Stimulated activated CD4-positive, alpha-beta T cell treated with anti-CD3 and anti-CD28 coated beads, Interleukin-4, amount 100 ng/mL, for 48 hours (primary cell): ENCODE results near the gene IRAK2.
"Not testable (repeated sequence)": the region's sequence is repeated elsewhere in the genome, so short reads cannot be mapped to it uniquely, and the experiment has no call there.

ENCODE experiments used
- DNase-seq, 2 donors: peaks; one replicate each; pipeline ENCODE4 v3.0.0-alpha.2; 2020; ENCODE audit warnings: low read depth in 2 of 2

Gene IRAK2, protein sequence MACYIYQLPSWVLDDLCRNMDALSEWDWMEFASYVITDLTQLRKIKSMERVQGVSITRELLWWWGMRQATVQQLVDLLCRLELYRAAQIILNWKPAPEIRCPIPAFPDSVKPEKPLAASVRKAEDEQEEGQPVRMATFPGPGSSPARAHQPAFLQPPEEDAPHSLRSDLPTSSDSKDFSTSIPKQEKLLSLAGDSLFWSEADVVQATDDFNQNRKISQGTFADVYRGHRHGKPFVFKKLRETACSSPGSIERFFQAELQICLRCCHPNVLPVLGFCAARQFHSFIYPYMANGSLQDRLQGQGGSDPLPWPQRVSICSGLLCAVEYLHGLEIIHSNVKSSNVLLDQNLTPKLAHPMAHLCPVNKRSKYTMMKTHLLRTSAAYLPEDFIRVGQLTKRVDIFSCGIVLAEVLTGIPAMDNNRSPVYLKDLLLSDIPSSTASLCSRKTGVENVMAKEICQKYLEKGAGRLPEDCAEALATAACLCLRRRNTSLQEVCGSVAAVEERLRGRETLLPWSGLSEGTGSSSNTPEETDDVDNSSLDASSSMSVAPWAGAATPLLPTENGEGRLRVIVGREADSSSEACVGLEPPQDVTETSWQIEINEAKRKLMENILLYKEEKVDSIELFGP

DNA sequence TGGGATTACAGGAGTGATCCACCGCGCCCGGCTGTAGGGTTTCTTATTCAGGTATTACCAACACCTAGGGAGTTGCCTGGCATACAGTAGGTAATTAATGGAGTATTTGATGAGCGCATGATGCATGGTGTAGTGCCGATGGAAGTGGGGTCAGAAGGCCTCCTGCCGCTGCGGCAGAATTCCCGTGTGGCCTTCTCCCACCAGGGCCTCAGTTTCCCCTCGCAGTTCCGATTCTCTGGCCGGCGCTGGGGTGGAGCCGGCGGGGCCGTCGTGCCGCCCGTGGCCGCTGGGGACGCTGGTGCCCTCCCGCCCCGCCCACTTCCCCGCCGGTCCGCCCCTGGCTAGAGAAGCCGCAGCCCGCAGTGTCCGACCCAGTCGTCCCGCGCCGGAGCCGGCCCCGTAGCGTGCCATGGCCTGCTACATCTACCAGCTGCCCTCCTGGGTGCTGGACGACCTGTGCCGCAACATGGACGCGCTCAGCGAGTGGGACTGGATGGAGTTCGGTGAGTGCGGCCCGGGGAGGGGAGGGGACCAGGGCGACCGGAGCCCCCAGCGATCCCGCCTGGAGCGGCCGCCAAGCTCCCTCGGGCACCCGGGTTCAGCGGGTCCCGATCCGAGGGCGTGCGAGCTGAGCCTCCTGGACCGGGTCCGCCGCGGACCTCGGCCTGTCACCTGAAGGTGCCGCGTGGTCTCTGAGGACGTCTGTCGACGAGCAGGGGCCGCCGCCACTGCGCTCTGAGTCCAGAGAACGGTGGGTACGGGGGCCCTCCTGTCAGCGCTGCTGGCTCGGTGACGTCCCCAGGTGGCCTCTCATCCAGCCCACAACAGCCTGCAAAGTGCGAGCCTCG is at the start of gene IRAK2:
Gene IRAK2, plus strand, starts transcription at position 374 of the 848 bp plus-strand sequence. Its CDS starts 36 bp downstream, at position 410.
- DNase-seq, result peak; percentile 49 to 58

DNA sequence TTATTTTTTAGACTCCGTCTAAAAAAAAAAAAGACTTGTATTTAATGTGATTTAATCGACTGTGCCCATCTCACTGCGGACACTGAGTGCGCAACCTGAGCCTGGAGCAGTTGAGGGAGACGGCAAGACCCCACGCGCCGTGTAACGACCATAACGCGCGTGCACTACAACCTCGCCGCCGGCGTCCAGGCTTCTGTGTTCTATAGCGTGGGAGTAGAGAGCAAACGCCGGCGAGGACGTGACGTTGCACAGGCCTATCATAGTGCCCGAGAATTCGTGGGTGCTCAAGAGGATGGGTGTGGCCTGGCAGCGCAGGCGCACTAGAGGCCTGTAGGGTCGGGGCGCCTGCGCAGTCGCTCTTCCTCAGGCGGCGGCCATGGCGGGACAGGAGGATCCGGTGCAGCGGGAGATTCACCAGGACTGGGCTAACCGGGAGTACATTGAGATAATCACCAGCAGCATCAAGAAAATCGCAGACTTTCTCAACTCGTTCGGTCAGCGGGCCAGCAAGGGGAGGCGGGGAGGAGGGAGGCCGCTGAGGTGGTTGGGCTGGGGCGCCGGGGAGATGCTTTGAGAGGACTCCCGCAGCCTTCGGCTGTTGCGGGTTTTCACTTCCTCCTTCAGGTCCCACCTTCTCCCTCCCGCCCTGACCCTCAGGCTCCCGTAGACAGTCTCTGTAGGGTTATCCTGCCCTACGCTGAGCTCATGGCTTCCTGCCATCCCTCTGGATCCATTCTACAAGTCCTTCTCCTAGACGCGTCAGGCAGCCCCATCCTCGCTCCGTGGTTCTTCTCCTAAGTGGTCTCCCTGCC is 49.2 kb upstream of the IRAK2 start, which contains the start of gene BRK1:
Gene BRK1, plus strand, starts transcription at position 350 of the 812 bp plus-strand sequence. Its CDS starts 27 bp downstream, at position 377.
- peak; percentile 88 to 90 for DNase-seq

DNA sequence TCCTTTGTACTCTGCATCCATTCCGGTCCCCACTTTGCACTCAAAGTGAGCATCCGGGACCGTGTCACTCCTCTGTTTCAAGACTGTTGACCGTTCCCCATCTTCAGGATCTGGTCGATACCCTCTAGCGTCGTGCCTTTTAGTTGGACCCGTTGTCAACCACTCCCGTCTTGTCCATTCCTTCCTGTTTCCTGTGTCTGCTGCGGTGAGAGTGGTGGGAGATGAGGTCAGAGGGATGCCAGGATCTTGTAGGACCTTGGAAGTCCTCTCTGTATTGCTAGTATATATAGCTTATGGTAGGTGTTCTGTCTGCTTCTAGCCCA is 48.6 kb upstream of the IRAK2 start:
- peak in 1 of 2 donors; percentile 8 for DNase-seq

DNA sequence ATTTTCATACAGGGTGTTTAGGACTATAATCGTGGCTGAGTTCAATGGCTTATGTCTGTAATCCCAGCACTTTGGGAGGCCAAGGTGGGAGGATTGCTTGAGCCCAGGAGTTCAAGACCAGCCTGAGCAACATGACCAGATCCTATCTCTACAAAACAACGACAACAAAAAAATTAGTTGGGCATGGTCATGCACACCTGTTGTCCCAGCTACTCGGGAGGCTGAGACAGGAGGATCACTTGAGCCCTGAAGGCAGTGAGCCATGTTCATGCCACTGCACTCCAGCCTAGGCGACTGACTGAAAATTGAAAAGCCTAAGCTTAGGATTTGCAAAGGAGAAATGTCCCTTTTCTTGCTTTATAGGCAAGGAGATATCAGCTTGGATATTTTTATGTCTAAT is 47.8 kb upstream of the IRAK2 start:
- no peak for DNase-seq

DNA sequence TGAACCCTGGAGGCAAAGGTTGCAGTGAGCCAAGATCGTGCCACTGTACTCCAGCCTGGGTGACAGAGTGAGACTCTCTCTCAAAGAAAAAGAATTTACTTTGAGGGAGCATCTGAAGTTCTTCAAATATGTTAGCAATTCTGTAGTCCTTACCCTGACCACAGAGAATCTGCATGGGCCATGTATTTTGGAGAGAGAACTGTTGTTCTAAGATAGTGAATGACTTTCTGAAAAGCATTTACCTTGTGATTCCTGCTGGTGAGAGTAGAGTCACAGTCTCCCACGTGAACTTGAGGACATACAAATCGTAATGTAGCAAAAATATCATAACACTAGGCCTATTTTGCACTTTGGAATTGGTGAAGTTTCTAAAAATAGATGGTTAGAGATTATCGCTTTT is 45.3 kb upstream of the IRAK2 start:
- DNase-seq, result no peak

DNA sequence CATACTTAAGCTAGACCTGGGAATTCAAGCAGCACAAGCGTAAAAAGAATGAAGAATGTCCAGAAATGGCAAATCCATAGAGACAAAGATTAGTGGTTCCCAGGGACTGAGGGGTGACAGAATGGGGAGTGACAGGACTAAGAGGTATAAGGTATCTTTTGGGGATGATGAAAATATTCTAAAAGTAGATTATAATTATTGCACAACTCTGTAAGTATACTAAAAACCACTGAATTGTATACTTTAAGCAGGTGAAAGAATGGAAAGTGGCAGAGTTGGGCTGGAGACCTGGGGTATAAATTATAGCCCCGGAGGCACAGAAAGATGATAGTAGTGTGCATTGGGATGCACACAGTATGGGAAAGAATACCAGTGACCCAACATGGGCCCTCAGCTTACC is 43.7 kb upstream of the IRAK2 start:
- no peak for DNase-seq

DNA sequence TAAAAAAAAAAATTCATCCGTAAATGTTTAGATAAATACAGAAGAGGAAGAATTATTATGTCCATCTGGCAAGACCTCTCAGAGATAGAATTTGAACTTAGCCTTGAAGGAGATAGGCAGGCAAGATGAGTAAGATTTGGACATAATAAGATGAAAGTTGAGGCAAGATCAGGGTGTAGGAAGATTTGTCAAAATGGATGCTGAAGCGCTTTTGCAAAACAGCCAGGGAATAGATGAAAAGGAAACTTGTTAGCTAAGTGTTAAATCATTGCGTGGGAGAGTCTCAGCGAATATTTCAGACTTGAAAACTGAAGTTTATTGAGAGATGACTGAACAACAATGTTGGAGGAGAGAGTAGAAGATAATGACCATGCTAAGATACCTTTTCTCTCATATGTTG is 42.0 kb upstream of the IRAK2 start:
- no peak for DNase-seq

DNA sequence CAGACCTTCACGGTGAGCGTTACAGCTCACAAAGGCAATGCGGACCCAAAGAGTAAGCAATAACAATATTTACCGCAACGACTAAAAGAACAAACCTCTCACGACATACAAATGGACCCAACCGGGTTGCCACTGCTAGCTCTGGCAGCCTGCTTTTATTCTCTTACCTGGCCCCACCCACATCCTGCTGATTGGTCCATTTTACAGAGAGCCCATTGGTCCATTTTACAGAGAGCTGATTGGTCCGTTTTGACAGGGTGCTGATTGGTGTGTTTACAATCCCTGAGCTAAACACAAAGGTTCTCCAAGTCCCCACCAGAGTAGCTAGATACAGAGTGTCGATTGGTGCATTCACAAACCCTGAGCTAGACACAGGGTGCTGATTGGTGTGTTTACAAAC is 28.8 kb upstream of the IRAK2 start:
- not testable (repeated sequence) for DNase-seq

DNA sequence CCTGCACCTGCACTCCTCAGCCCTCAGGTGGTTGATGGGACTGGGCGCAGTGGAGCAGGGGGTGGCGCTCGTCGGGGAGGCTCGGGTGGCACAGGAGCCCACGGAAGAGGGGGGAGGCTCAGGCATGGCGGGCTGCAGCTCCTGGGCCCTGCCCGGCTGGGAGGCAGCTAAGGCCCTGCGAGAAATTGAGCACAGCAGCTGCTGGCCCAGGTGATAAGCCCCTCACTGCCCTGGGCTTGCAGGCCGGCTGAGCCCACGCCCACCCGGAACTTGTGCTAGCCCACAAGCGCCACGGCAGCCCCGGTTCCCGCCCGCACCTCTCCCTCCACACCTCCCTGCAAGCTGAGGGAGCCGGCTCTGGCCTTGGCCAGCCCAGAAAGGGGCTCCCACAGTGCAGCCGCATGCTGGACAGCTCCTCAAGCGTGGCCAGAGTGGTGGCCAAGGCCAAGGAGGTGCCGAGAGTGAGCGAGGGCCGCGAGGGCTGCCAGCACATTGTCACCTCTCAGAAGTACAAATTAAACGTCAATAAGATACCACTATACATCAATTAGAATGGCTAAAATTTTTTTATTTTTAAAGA is 28.2 kb upstream of the IRAK2 start:
- no peak for DNase-seq

DNA sequence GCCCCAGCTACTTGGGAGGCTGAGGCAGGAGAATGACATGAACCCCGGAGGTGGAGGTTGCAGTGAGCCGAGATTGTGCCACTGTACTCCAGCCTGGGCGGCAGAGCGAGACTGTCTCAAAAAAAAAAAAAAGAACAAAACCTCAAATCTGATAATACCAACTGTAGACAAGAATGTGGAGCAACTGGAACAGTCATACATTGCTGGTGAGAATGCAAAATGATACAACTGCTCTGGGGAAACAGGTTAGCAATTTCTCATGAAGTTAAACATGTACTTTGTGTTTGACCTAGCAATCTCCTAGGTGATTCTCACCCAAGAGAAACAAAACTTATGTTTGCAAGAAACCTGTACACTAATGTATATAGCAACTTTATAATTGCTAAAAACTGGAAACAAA is 27.5 kb upstream of the IRAK2 start:
- DNase-seq, result no peak

DNA sequence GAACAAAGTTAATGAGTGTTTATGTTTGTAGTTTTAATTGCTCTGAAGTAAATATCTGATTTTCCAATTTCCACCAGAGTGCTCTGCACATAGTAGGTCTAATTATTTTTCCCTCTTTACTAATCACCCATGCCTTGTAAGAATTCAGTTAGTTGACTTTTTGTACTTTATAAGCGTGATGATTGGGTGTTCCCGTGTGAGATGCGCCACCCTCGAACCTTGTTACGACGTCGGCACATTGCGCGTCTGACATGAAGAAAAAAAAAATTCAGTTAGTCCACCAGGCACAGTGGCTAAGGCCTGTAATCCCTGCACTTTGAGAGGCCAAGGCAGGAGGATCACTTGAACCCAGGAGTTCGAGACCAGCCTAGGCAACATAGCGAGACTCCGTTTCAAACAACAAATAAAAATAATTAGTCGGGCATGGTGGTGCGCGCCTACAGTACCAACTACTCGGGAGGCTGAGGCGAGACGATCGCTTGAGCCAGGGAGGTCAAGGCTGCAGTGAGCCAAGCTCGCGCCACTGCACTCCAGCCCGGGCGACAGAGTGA is 23.6 kb upstream of the IRAK2 start:
- DNase-seq, result no peak

DNA sequence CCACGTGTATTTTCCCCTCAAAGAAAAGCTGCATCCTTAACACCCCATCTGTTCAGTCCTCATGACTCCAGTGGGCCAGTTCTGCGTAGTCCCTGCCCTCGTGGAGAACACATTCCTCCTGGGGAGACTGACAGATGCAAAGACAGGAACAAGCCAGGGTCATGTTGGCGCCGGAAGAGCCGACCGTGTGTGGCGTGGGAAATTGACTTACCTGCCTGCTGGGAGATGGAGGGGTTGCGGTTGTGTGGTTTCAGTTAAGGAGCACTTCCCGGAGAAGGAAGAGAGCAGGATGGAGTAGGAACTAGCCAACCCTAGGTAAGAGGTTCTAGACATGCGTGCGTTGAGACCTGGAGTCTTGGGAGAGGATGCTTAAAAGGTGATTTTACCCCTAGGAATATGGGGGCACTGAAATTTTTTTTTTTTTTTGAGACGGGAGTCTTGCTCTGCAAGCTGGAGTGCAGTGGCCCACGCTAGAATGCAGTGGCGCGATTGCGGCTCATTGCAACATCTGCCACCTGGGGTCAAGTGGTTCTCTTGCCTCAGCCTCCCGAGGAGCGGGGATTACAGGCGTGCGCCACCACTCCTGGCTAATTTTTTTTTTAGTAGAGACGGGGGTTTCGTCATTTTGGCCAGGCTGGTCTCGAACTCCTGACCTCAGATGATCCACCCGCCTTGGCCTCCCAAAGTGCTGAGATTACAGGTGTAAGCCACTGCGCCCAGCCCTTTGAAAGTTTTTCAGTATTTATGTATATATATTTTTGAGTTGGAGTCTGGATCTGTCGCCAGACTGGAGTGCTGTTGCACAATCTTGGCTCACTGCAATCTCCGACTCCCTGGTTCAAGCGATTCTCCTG is 21.8 kb upstream of the IRAK2 start:
- DNase-seq, result no peak

DNA sequence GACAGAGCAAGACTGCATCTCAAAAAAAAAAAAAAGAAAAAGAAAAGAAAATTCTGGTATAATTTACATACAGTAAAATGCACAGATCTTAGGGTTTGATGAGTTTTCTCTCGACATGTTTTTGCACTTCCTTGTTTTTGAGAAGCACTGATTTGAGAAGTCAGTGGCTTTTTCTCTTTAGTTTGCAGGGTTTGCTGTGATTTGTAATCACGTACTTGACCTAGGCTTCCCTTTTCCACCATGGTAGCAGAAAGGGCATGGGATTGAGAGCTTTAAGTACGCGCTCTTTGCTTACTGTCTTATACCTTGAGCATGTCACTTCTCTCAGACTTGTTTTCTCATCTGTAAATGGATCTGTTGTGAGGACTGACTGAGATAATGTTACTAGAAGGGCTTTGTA is 19.0 kb upstream of the IRAK2 start:
- DNase-seq, result no peak

DNA sequence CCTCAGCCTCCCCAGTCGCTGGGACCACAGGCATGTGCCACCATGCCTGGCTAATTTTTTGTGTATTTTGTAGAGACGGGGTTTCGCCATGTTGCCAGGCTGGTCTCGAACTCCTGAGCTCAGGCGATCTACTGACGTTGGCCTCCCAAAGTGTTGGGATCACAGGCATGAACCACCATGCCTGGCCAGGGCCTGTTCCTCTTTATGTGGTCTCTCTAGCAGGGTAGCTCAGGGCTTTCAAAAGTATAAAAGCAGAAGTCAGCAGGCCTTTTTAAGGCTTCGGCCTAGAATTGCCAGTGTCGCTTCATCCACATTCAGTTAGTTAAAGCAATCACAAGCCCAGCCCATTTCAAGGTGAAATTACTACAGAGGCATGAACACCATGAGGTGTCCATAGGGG is 15.5 kb upstream of the IRAK2 start:
- DNase-seq, result no peak

DNA sequence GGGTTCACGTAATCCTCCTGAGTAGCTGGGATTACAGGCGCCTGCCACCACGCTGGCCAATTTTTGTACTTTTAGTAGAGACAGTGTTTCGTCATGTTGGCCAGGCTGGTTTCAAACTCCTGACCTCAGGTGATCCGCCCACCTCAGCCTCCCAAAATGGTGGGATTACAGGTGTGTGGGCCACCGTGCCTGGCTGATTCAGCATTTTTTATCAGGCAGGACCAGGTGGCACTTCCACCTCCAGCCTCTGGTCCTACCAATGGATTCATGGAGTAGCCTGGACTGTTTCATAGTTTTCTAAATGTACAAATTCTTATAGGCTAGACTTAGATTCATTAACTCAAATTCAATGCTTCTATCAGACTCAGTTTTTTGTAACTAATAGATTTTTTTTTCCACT is 13.7 kb upstream of the IRAK2 start:
- DNase-seq, result no peak

DNA sequence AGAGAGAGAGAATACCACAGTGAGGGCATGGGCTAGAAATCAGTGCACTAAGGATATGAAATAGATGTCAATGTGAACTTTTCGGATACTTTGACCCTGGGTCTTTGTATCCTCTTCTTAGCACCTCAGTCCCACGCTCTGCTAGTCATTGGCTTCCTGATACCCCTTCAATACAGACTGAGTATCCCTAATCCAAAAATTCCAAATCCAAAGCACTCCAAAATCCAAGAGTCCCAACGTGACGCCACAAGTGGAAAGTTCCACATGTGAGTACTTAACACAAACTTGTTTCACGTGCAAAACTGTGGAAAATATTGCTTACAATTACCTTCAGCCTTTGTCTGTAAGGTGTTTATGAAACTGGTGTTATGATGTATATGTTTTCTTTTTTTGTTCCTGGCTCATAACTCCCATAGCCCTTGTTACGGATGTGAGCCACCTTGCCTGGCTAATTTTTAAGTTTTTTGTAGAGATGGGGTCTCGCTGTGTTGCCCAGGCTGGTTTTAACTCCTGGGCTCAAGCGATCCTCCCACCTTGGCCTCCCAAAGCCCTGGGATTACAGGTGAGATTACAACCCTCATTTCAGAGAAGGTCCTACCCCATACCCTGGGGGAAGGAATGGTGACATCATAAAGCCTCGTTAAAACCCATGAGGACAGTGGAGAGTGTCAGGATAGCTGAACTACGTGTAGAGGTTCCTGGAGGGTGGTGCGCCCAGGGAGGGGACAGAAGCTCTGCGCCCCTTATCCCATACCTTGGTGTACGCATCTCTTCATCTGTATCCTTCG is 10.2 kb upstream of the IRAK2 start:
- no peak for DNase-seq

DNA sequence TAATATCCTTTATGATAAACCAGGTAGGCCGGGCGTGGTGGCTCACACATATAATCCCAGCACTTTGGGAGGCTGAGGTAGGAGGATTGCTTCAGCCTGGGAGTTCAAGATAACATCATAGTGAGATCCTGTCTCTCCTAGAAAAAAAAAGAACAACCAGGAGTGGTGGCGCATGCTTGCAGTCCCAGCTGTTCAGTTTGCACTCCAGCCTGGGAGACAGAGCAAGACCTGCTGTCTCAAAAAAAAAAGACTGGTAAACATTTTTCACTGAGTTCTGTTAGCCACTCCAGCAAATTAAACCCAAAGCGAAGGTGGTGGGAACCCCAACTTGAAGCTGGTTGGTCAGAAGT is 9.6 kb upstream of the IRAK2 start:
- DNase-seq, result no peak

DNA sequence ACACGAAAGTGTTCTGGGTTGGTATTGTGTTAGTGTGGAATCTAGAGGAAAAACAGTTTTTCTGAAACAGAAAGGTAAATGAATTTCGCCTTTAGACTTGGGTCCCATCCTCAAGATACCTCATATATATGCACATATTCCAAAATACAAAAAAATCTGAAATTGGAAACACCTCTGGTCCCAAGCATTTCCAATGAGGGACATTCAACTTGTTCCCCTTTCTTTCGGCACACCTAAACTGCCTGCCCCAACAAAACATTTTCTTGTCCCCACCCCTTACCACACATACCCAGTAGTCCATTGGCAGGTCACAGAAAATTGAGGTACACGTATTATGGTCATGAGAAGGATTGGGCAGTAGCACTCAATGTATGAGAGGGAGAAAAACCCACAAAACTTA is 9.1 kb upstream of the IRAK2 start:
- no peak for DNase-seq

DNA sequence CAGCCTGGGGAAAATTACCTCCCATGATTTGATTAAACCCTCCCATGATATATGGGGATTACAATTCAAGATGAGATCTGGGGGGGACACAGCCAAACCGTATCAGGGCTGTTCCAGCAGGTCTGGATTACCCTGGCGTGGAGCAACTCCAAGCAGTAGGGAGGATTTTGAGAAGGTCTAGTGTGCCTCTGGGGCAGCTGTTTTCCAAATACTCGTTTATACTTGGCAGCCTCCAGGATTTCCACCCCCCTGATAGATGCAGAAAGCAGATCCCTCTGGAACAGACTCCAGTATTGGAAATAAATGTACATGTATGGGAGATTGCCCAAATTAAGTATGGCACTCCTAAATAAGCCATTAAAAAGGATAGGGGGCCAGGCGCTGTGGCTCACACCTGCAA is 7.7 kb upstream of the IRAK2 start:
- no peak for DNase-seq
